T-helper 1 cell (primary cell): ENCODE measurements around the gene ELL.

Experiments used
- DNase-seq, 5 donors: peaks; one replicate each; pipeline ENCODE4 v3.0.0-alpha.2; 2012 to 2020

Gene ELL

GRCh38 chr19:18442941-18443340 is 78.9 kb downstream of the ELL start:
- no peak for DNase-seq

GRCh38 chr19:18441804-18442788 is 79.8 kb downstream of the ELL start:
- peak in 4 of 5 donors; percentile 34 to 63 (median 50) for DNase-seq

- no peak for DNase-seq
Measured at GRCh38 chr19:18440936-18441803, 80.7 kb downstream of the ELL start.

- DNase-seq = no peak
Measured at GRCh38 chr19:18440415-18440877, 81.4 kb downstream of the ELL start.

GRCh38 chr19:18439910-18440237 is 82.0 kb downstream of the ELL start:
- no peak for DNase-seq

- DNase-seq = no peak
Measured at GRCh38 chr19:18439025-18439909, 82.6 kb downstream of the ELL start.

GRCh38 chr19:18438331-18439024 is 83.4 kb downstream of the ELL start:
- no peak for DNase-seq

GRCh38 chr19:18437491-18438330 is 84.2 kb downstream of the ELL start, which contains the start of gene ISYNA1:
Gene ISYNA1, minus strand, starts transcription at chr19:18438133. Its CDS starts 154 bp downstream, at chr19:18437979.
- peak in 2 of 5 donors; percentile 45 to 54 for DNase-seq

GRCh38 chr19:18436671-18437490 is 85.0 kb downstream of the ELL start:
- DNase-seq = peak; percentile 67 to 74 (median 73)

GRCh38 chr19:18435842-18436670 is 85.8 kb downstream of the ELL start:
- DNase-seq = no peak

- no peak for DNase-seq
Measured at GRCh38 chr19:18435178-18435841, 86.6 kb downstream of the ELL start.

- DNase-seq = no peak
Measured at GRCh38 chr19:18434411-18435175, 87.3 kb downstream of the ELL start.

- no peak for DNase-seq
Measured at GRCh38 chr19:18433735-18434398, 88.0 kb downstream of the ELL start.

GRCh38 chr19:18433015-18433691 is 88.7 kb downstream of the ELL start:
- no peak for DNase-seq

- DNase-seq = no peak
Measured at GRCh38 chr19:18432275-18433014, 89.4 kb downstream of the ELL start.
